NCI-H2107 treated with DMSO at 0.1 percent for 48 hours (cell line): ENCODE measurements around the gene CTNND2.

Experiments used
- DNase-seq: peaks from one replicate; lab custom pipeline; 2025; ENCODE audit not compliant: unreplicated experiment; lab: John Stamatoyannopoulos, UW

The CTNND2 gene

DNA sequence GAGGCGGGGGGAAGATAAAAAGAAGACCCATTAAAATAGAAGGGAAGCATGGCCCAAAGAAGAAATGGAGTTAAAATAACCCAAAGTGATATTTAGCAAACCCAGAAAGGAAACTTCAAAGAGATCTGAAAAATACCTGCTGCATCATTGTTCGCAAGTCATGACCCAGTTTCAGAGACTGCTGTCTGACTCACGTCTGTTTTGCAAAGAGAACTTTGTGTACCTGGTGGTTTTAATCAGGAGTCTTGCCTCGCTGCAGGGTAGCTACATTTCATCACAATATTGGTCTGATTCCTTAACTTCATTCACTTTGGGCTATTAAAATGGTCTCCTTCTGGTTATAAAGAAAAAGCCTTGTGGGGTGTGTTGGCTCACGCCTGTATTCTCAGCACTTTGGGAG, 682.1 kb downstream of the CTNND2 start:
- DNase-seq, result no peak

- DNase-seq, result no peak
These were observed 689.2 kb downstream of the CTNND2 start for GRCh38 chr5:11214864-11215644.

DNA sequence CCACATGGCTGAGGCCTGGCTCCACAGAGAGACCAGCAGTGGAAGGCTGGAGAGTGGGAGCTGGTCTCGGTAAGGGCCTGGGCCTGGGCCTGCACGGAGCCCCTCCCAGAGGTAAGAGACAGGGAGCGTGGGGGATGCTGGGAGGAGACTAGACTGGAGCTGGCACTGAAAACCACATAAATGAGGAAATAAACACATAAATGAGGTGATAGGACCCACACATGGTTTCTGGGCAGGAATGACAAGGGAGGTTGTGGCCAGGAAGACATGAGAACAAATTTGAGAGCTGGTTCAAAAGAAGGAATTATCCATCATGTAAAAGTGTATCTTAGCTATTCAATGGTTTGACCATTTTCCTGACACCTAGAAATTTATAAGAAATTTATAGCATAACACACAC, 691.5 kb downstream of the CTNND2 start:
- DNase-seq, result no peak

DNA sequence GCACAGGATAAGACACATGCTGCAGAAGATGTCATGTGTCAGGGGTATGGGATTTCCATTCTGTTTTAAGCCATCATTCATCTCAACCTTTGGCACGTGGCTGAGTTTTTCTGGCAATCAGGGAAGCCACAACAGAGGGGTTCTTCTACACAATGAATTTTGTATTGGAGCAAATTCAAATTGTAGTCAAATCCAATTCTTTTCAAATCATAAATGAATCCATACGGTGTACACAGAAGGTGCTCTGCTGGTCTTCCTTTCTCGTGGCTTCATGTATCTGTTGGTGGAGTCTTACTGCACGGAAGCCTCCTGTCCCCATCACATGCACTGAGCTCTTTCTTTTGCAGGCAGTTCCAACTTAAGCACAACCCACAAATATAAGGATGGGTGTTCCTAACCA, 706.5 kb downstream of the CTNND2 start:
- DNase-seq, result no peak

DNA sequence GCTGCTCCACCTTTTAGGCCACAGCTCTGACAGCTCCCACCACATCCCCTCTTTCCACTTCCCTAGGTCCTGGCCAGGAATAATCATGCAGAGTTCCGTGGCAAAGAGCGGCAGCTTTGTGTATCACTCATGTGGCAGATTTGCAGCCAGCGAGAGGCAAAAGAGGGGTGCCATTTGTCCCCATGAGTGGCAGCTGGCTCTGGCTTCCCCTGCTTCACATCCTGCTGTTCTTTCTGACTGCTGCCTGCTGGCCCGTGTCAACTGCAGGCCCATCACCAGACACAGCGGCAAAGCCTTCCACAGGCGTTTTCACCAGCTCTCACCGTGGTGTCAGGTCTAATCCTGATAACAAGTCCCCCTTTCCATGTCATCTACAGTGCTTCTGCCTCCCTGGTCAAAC, 712.6 kb downstream of the CTNND2 start:
- DNase-seq, result no peak

DNA sequence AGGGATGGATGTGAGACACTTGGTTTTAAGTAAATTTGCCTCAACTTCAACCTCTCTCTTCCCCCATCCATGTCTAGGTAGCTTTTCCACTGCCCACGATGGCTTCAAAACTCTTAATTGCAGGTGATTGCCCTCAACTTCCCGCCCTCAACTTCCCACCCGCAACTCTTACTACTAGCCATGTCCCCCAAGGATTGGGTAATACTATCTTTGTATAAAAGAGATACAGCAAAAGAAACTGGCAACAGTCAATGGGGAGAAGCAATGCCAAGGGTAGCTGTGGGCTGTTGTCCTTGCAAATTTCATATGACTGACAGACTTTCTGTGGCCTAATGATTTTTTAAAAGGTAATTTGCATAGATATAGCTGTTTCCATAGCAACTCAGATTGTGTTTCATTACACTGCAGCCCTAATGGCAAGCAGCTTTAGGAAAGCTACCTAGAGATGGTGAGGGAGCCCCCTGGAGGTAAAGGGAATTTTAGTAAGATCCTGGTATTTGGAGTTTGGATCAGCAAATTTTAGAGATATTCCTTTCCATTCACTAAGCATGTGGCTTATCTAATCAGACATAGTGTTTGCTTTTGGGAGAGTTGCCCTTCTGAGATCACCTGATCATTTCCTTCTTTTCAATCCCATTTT, 721.7 kb downstream of the CTNND2 start:
- DNase-seq, result peak; percentile 5

DNA sequence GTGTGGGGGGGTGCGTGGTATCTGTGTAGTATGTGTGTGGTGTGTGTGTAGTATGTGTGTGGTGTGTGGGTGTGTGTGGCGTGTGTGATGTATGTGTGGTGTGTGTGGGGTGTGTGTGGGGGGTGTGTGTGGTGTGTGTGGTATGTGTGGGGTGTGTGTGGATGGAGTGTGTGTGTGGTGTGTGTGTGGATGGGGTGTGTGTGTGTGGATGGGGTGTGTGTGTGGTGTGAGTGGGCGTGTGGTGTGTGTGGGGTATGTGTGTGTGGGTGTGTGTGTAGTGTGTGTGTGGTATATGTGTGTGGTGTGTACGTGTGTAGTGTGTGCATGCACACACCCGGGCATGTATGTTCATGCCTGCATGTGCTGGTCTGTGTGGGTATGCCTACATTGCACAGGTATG, 722.3 kb downstream of the CTNND2 start:
- no peak for DNase-seq

- no peak for DNase-seq
These were observed 723.4 kb downstream of the CTNND2 start for GRCh38 chr5:11180890-11181289.

- DNase-seq, result no peak
These were observed 726.1 kb downstream of the CTNND2 start for GRCh38 chr5:11177999-11178711.

DNA sequence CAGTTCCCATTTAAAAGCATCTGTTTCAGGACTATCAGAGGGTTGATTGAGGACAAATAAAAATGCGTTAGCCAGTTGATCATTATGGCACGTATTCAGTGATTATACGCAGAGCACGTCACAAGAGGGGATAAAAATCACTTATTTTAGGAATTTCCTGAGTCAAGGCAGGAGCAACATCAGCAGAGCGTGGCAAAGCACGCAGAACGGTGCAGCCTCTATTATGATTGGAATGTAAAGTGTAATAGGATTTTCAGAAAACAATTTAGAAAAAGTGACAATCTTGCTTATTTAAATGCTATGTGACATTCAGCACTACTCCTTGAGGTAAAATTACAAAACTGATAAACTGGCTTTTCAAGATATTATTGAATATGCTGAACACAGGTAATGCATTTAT, 729.7 kb downstream of the CTNND2 start:
- DNase-seq, result no peak

GRCh38 chr5:11172484-11172883, 731.8 kb downstream of the CTNND2 start:
- DNase-seq, result no peak

GRCh38 chr5:11171236-11171635, 733.0 kb downstream of the CTNND2 start:
- no peak for DNase-seq

DNA sequence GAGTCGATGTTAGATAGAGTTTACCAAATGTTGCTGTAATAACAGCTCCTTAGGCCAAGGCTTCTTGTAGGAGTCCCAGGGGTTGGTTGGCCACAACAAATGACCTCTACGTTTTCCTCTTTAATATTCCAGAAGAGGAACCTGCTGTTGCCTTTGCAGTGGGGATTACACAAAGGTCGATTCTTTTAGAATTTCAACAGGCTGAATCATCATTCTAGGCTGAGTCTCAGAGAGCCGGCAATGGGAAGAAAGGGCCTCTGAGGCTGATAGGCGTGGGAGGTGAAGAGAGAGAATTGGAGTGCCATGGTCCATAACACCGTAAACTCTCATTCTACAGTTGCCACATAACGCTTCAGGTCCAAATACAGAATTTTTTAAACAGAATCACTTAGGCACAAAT, 737.3 kb downstream of the CTNND2 start:
- no peak for DNase-seq

- DNase-seq, result no peak
These were observed 739.5 kb downstream of the CTNND2 start for GRCh38 chr5:11164531-11165294.

GRCh38 chr5:11157132-11157531, 747.1 kb downstream of the CTNND2 start:
- DNase-seq, result no peak

GRCh38 chr5:11153670-11154382, 750.4 kb downstream of the CTNND2 start:
- no peak for DNase-seq

- no peak for DNase-seq
These were observed 751.9 kb downstream of the CTNND2 start for GRCh38 chr5:11152368-11152767.

DNA sequence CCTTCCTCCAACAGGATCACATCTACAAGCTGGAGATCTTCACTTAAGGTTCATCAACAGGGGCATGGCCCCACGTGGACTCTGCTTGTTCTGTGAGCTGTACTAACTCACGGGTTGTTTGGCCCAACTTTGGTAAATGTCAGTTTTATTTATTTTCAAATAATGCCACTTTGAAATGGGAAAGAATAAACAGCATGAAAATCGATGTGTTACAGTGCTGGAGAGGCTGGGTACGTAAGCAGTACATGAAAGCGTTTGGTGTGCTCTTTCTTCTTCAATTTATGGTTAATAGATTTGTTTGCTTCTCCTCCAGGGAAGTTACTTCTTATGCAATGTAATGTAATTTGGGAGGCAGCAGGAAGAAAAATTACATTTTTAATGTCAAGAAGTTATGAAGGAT, 753.3 kb downstream of the CTNND2 start:
- DNase-seq, result no peak

DNA sequence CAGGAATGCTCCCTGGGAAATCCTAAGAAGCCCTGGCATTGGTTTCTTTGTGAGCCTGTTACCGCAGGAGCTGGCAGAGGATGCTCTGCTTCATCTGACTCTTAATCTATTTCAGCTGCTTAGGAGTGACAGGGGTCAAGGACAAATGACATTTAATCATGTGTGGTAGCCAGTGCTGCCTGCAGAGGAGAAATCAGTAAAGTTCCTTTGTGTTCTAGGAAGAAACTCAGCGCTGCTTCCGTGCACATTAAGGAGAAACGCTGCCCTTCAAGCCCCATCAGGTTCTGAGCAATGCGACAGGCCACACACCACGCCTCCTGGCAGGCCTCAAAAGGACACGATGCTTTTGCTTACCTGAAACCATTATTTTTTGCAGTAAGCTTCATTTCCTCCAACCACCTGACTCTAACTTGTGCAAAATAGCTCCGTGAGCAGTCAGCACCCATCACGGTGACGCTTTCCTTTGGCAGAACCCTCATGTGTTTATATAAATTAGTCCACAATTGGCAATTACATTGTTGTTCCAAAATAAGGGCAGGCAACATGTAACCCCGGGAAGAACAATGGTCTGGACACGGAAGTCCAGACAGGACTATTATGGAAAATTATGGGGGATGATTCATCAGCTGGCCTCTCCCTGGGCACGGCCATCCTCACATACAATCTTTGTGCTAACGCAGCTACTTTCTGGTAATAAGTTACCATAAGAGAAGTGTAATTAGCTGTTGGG, 755.3 kb downstream of the CTNND2 start:
- DNase-seq, result no peak

- no peak for DNase-seq
These were observed 758.1 kb downstream of the CTNND2 start for GRCh38 chr5:11146171-11146570.
